SIG-M5 (cell line): ENCODE data around the gene ISOC1.

ENCODE experiments used
- DNase-seq: peaks from one replicate; lab custom pipeline; 2025; lab: John Stamatoyannopoulos, UW

Gene ISOC1

DNA sequence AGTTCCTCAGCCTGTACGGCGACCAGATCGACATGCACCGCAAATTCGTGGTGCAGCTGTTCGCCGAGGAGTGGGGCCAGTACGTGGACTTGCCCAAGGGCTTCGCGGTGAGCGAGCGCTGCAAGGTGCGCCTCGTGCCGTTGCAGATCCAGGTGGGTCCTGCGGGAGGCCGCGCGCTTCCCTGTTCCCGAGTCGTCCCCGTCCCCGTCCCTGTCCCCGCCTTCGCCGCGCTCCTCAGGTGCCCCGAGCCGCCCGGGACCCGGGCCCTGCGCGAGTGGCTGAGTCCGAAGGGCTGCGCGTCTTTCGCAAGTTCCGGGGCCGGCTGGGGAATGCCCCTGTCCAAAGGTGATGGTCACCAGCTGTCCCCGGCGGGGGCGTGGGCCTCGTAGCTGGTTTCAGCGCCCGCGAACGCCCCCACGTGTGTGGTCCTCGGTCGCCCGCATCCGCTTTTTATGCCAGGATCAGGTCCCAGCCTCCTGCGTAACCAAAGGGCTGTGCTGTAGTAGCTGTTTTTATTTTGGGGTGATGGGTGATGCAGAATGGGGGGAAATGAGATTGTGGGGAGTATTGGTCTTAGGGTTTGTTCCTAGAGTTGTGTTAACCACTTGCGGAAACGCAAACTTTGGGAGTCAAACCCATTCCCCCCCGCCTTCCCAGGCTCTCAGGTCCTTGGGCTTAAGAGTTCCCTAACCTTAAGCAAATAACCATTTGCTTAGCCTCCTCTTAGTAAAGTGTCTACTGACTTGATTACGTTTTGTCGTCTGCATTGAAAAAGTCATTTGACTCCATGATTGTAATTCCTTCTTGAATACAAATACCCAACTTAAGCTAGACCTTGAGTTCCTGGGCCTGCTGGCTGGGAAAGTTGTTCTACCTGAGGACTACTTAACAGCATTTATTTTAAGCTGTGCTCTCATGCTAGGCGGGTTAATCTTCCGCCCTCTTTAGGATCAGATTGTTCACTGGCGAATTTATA is 663 bp downstream of the ISOC1 start:
- DNase-seq = no peak

DNA sequence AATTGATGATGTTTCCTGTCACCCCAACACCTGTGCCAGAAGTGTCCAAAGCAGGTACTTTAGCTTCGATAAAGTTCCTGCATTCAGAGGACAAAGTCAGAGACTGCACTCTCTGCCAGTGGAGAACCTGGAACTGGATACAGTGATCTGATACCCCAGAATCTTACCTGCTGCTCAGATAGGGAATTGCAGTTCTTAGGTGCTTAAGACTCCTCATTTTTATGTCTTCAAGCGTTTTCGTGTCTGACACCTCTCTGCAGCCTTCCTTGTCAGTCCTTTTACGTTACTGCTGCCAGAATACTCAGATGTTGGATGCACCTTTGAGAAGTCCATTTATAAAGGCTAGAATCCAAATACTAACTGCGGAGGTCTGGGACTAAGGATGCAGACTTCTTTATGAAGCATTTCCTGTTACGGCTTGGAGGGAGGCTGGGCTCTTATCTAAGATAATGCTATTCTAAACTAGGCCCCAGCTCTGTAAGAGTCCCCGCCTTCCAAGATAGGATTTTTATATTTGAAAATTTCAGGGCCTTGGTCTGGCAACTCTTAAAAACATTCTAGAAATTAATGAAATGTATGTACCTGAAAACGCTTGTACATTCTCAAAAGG is 1.9 kb downstream of the ISOC1 start:
- no peak for DNase-seq

DNA sequence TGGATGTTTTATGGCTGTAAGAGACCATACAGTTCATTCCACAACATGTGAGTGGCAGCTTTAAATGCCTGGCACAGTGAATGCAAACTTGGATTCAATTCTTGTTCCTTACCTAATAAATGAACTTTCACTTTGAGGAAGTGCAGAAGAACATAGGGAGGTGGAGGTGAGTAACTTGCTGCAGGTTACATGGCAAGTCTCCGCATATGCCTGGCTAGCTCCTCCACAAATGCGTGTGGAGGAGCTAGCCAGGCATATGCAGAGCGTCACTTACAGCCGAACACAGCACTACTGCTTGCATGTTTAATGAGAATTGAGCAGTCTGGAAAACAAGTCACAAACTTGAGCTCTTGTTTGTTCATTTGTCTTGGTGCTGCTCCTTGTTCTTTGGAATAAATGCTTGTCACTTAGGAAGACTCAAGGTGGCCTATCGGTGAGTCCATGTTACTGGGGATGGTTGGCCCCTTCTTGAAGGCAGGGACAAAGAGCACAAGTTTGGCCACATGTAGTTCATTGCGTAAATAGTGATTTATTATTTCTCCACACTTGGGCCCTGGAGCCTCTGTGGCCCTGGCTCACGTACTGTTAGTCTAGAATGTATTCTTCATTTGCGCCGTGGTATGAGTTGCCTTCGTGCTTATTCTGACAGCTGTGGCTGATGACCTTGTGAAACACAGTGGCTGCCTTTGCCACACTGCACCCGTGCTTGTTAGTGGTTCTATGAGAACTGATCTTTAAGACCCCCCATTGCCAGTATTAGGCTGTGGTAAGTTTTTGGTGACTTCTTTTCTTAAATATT is 3.1 kb downstream of the ISOC1 start:
- no peak for DNase-seq

DNA sequence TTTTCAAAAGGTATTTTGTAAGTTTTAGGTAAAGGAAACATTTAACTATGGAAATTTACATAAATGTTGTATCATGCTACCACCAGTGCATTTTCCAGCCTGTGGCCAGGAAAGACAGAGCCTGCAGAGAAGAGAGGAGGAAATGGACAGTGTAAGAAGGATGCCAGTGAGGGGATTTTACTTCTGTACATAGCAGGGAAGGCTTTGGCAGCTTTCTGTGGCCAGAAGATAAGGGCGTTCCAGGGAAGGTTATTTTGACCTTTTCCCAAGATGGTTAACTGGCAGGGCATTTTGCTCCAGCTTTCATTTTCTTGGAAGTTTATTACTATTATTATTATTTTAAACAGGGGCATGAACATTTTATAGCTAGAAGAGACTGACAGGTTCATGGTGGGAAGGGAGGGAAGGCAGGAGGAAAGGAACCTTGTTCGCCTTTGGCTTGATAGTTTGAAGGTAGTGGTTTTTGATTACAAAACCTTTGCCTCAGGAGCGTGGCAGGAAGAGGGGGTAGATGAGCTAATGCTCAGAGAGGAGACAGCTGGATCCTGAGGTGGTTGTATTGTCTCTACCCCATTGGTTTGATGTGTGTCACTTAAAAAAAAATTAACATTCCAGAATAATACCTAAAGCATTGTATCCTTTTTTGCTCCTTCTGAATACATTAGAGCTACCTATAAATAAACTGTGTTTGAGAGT is 4.1 kb downstream of the ISOC1 start:
- DNase-seq = no peak

DNA sequence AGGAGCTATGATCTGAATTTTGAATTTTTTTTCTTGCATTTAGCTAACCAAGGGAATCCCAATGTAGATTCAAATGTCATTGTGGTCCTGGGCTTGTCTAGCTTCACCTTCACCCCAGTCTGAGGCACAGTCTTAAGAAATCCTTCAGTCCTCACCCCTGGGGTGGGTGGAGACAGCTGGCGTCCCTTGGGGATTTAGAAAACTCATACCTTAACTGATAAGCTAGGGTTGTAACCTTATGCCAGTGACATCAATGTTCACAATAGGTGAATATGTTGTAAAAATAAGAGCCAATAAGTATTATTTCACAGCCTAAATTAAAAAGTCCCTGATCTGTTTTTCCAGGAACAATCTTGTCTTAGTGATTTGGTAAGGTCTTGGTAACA is 4.6 kb downstream of the ISOC1 start:
- no peak for DNase-seq

DNA sequence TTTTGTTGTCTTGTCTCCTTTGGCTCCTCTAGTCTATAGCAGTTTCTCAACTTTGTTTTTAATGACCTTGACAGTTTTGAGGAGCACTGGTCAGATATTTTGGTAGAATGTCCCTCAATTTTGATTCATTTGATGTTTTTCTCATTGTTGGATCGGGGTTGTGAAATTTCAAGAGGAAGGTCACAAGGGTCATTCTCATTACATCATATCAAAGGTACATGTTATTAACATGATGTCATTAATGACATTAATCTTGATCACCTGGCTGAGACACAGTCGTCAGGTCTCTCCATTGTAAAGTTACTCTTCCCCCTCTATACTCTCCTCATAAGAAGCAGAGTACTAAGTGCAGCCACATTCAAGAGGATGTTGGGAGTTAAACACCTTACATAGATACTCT is 7.2 kb downstream of the ISOC1 start:
- no peak for DNase-seq

DNA sequence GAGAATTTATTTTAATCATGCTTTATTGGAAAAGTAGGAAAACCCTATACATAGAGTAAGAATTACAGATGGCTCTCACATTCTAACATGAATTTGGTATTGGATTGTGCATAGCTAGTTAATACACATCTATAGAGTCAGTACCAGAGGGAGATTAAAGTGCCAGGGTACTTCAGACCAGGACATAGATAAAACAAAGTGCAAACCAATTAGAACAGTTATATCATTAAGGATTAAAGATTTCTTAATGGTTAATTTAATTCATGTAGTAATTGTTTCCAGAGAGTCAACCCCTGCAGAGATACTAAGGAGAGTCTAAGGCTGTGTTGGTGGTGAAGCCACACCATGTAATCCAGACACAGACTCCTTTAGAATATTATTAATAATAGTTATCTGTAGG is 8.8 kb downstream of the ISOC1 start:
- DNase-seq = no peak

DNA sequence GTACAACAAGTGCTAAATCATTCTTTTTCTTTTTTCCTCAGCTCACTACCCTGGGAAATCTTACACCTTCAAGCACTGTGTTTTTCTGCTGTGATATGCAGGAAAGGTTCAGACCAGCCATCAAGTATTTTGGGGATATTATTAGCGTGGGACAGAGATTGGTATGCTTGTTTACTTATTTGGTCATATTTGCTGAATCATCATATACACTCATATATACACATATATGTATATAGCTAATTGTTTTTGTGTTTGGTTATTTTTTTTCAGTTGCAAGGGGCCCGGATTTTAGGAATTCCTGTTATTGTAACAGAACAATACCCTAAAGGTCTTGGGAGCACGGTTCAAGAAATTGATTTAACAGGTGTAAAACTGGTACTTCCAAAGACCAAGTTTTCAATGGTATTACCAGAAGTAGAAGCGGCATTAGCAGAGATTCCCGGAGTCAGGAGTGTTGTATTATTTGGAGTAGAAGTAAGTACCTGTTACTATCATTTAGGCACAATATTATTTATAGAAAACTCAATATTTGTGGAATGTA is 10.4 kb downstream of the ISOC1 start:
- DNase-seq = no peak

DNA sequence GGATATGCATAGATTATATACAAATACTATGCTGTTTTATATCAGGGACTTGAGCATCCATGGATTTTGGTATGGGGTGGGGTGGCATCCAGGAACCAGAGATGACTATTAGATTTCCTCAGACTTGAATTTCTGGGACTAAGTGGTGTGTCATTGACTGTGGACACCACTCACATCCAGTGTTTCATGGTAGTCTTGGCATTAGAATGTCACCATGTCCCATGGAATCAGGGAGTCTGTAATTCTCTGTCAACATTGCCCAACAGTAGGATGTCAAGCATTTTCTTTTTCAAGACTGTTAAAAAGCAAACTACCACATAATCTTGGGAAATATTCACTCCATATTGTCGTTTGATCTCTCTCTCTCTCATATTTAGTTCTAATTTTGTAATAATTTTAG is 13.1 kb downstream of the ISOC1 start:
- DNase-seq = no peak

DNA sequence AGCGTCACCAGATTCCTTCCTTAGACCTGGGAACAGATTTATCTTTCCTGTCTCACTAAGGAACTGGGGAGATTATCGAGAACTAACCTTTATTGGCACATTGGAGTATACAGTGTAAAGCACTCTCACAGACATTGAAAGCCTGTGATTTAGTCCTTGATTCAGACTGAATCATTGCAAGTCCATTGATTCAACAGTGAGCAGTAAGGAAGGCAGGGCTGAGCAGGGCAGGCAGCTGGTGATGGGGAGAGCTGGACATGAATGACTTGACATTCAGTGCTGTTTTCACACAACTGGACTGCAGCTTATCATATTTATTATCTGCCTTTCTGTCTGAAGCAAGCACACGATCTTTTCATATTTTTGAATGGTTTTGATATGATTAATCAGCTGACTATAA is 16.2 kb downstream of the ISOC1 start:
- DNase-seq = no peak

DNA sequence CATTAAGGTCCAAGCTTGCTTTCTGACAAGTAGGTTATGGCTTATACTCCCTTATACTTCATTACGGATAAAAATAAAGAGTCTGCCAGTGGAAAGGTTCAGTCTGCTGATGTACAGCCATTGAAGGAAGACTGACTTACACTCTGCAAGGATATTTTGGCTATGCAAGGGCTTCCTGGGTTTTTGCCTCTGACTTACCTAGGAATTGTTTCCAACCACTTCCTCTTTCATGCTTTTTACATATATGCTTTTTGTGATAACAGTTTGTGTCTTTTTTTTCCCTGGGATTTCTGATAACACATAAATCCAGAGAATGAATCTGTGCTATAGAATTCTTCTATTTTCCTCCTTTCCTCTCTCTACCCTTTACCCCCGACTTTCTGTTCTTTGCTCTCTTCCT is 16.8 kb downstream of the ISOC1 start:
- DNase-seq = no peak

DNA sequence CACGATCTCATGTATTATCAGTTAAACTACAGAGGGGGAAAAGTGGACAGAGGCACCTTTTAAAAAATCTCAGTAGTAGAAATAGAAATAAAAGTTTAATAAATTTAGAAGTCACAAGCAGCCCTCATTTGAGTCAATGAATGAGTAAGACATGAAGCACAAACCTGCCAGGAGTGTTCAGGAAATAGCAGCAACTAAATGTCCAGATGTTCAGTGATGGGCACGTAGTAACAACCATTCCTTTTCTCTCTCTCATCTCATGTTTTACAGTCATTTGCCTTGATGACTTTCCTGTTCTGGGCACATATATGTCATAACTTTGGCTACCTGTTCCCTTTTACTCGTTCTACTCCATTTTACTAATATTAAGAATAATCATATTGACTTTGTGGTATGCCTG is 17.7 kb downstream of the ISOC1 start:
- DNase-seq = no peak

DNA sequence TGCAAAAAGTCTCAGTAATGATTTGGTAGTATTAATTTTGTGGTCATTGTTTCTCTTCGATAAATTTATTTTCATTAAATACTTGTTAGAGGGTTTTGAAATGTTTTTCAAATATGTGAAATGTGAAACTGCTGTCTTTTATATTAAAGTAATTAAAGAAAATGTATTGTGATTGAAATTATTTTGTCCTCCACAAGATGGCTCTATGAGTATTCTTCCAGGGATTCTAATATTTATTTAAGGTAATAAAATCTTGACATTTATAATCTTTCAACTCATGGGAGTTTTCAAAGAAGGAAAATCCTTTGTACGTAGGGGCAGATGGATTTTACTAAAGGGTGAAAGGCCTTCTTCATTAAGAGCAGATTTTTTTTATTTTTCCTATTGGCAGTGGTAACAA is 19.3 kb downstream of the ISOC1 start:
- DNase-seq = no peak

DNA sequence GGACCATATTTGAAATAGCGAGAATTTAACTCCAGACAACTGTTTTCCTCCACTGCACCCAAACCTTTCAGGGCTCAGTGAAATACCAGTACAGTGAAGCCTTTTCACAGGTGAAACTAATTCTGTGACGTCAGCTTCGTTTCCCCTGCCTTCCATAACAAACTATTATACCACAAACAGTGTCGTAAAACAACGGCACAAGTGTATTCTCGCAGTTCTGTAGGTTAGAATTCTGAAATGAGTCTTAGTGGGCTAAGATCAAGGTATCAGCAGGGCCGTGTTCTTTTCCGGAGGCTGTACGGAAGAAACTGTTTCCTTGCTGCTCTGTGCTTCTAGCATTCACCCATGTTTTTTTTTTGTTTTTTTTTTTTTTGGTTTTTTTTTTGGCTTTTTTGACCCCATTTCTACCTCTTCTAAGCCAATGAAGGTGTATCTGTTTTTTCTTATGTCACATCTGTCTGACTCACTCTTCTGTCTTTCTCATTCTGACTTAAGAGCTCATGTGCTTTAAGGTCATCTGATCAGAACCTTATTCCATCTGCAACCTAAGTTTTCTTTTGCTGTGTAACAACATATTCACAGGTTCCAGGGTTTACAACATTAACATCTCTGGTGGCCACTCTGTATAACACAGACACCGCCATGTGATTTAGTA is 20.1 kb downstream of the ISOC1 start:
- no peak for DNase-seq

DNA sequence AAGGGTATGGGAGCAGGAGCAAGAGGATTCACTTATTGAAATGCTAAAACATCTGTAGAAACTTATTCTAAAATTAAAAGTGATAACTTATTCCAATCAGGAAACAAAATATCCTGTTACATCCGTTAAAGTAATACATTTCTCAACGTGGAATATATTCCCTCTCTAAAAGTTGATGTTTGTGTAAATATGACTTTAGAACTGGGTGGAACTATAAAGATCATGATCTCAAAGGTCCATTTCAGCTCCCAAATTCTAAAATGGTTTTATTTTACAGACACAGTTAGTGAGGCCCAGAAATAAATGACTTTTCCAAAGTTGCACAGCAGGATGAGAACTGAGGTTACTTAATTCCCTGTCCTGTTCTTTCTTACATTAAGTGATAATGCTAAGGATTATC is 21.1 kb downstream of the ISOC1 start:
- DNase-seq = no peak

DNA sequence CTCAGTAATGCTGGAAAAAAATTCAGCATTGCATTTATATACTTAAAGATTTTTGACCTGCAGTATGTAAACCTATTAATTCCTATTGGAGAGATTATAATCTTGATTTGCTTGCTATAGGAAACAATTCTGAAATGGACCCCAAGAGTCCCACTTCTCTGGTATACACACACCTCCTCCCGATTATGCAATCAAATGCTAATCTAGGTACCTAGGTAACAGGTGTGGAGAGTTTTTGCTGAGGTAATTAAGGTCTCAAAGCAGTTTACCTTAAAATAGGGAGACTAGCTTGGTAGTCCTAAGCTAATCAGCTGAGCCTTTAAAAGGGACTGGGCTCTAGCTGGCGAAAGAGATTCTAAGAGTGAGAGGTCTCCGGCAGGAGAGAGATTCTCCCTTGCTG is 22.2 kb downstream of the ISOC1 start:
- DNase-seq = no peak

DNA sequence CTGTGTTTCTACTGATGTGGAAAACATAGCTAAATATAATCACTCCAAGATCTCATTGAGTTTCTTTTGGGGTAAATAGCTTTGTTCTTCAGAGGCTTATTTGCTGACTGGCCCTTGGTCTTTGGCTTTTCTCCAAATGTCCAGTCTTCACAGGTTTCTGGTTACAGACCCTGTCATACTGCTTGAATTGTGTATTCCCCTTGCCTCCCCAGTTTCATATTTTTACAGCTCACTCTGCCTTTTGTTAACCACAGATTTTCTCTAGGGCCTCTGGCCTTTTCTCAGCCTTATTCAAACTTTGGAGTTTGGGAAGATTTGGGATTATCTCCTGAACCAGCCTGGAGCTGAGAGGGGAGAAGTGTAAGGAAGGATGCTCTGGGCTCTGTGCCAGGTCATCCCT is 23.9 kb downstream of the ISOC1 start:
- DNase-seq = no peak

DNA sequence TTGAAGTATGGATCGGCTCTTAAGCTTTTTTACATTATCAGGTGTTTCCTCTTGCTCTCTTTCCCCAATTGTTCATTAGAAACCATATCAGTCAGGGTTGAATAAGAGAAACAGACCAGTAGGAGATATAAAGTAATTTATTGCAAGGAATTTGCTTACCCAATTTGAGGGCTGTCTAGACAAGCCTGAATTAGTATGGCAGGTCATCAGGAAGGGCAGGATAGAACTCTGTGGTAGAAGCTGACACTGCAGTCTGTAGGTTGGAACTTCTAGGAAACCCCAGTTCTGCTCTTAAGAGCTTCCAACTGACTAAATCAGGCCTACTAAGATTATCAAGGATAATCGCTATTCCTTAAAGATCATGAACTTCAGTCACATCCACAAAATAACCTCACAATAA is 24.3 kb downstream of the ISOC1 start:
- DNase-seq = no peak

DNA sequence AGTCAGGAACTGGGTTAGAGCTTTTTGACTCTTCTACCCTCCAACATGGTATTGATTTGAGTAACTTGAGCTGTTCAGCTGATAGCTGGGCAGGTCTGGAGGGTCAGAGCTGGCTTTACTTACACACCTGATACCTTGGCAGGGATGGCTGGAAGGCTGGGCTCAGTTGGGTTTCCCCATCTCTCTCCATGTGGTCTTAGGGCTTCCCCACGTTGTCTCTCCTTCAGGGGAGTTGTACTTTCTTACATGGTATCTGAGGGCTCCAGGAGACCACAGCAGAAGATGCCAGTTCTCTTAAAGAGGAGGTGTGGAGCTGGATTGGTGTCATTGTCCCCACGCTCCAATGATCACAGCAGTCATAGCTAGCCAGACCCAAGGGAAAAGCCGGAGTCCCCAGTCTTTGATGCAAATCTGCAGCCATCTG is 25.6 kb downstream of the ISOC1 start:
- no peak for DNase-seq

DNA sequence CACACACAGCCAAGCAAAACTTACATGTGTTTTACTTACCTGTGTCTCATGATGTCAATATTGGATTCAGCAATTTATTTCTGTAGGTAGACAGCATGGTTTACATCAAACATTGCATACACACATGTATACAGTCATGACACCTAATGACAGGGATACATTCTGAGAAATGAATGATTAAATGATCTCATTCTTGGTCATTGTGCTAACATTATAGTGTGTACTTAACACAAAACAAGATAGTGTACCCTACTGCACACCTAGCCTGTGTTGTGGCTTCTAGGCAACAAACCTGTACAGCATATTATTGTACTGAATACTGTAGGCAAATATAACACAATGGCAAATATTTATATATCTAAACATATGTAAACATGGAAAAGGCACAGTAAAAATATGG is 28.0 kb downstream of the ISOC1 start:
- DNase-seq = no peak

DNA sequence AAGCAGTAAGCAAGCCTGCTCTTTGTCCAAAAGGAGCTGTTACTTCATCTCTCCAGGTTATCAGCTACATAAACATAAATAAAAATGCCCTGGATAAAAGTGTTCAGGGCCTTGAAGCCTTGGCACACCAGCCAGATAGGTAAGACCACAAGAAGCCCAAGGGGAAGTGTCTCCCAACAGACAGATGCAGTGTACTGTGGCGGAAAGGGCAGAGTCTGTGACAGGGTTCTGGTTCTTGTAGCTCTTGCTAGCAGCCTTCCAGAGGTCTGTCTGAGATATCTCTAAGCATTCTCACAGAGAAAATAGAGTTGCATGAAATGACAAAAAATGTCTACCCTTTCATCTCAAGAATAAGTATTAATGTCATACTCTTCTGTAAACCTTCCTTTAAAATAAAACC is 30.1 kb downstream of the ISOC1 start:
- DNase-seq = no peak
